SKM-1 treated with dmso at 0.1 percent for 144 hours (cell line): Measurements from ENCODE around the gene CSF2RB.

Source experiments
- DNase-seq: peaks from one replicate; lab custom pipeline; 2025; ENCODE audit not compliant: unreplicated experiment; lab: John Stamatoyannopoulos, UW

The CSF2RB gene

GRCh38 chr22:36887162-36887561 lies 26.3 kb upstream of the CSF2RB start:
- DNase-seq: no peak

GRCh38 chr22:36891646-36892045 lies 21.8 kb upstream of the CSF2RB start:
- DNase-seq: no peak

GRCh38 chr22:36892292-36892691 lies 21.1 kb upstream of the CSF2RB start:
- DNase-seq: no peak

DNA sequence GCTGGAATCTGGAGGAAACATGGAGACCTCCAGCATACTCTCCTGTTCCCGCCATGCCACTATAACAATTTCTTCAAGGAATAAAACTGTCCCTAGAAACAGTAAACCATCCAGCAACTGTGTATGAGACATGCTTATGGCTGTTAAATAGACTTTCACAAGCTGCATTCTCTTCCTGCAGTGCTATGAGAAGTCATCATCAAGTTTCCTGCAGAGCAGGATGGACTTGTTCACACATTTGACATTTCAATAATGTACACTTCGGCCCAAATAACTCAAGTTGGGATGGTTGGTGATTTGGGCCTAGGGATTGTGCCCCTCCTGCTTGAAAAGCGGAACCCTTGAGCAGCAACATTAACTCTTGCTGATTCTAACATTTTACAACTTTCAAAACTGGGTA lies 20.2 kb upstream of the CSF2RB start:
- no peak for DNase-seq

- DNase-seq: no peak
These were observed 19.2 kb upstream of the CSF2RB start for GRCh38 chr22:36894266-36894665.

- no peak for DNase-seq
These were observed 15.8 kb upstream of the CSF2RB start for GRCh38 chr22:36897611-36898010.

DNA sequence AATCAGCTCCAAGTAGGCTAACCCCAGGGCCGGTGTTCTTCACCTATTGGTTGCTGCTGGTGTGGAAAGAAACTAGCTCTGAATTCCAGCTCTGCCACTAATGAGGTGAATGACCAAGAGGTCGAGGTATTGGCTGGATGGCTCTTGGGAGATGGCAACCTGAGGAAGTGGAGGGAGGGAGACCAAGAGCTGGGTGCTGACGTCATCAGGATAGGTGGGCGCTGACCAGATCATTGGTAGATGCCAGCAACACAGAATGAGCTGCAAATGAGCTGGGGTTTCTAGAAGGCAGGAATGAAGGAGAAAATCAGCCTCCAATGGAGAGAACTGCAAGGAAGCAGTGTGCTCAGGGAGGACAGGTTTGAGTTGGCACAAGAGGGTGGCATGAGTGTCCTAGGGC lies 14.7 kb upstream of the CSF2RB start:
- no peak for DNase-seq

DNA sequence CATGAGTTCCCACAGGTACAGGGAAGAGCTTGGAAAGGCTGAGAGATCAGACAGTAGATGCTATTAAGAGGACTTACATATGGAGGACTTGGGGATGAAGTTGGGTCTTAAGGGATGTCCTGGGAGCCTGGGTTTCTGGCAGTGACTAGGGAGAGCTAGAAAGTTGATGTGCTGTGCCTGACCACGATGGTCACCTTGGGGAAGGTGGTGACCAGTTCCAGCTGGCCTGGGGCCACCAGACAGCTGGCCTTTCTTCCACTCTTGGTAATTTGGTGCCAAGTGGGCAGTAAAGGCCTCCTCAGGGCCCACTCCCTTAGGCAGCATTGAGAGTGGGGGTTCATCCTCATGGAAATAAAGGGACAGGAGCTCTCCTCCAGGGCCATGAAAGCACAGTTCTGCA lies 13.9 kb upstream of the CSF2RB start:
- DNase-seq: no peak

GRCh38 chr22:36900225-36900624 lies 13.2 kb upstream of the CSF2RB start:
- no peak for DNase-seq

DNA sequence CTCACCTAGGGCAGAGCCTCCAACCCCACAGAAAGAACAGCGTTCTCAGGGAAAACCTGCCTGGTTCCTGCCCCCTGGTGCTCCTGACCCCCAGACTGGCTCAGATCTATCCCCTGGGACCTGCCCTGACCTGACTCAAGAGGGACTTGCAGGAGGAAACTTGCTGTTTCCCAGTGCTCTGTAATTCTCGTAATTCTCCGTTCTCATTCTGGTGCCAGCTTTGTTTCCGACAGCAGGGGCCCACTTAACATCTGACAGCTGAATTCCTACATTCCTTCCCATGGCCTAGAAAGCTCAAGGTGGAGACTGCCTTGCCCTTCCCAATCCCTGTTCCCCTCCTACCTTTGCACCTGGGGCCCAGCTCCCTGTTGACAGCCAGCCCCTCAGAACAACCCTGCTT lies 12.5 kb upstream of the CSF2RB start:
- no peak for DNase-seq

GRCh38 chr22:36901411-36902142 lies 11.9 kb upstream of the CSF2RB start:
- DNase-seq: no peak

- DNase-seq: no peak
These were observed 11.1 kb upstream of the CSF2RB start for GRCh38 chr22:36902143-36902926.

DNA sequence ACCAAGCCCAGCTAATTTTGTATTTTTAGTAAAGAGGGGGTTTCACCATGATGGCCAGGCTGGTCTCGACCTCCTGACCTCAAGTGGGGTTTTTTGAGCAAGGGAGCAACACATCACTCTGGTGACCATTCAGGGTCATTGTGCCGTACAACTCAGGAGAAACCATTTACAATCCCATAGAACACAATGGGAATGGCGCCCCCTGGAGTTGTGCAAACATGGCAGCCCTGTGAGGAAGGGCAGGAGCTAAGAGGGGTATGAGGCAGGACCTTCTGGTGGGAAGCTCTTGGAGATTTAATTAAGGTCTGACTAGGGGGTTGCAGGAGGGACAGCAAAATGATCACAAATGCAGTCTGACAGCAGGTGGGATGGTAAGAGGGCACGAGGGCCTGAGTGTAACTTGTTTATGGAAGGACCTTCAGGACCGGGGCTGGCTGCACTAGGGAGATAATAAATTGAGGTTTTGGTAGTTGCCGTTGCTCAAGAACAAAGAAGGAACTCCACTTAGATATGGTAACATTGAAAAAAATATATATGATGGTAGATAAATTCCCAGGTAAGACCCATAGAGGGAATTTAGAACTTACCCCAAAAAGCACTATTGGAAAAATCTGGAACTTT lies 9.1 kb upstream of the CSF2RB start:
- DNase-seq: no peak

DNA sequence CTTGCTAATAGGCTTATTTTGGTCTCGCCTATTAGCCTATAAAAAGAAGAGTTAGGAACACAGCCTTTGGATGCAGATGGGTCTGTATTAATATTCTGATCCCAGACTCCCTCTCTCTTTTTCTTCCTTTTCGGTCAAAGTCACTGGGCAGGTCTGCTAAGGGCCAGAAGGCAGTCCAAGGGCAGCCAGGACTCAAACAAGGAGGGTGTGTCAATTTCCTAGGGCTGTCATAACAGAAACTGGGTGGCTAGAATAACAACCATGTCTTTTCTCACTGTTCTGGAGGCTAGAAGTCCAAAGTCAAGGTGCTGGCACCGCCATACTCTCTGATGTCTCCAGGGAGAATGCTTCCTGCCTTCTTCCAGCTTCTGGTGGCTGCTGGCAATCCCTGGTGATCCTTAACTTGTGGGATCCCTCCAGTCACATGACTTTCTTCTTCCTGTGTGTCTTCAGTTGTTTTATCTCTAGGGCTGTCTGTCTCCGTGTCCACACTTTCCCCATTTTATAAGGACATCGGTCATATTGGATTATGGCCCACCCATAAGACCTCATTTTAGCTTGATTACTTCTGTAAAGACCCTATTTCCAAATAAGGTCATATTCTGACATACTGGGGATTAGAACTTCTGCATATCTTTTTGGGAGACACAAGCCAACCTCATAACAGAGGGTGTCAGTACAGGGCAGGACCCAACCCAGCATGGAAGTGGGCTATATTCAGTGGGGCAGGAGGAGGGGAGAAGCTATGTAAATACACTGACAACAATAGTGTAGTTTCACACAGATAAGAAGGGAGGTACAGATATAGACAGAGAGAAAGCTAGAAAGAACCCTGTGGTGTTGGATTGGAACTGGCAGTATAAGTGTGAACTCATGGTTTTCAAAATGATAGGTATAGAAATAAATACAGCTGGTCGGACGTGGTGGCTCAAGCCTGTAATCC lies 5.9 kb upstream of the CSF2RB start:
- no peak for DNase-seq

DNA sequence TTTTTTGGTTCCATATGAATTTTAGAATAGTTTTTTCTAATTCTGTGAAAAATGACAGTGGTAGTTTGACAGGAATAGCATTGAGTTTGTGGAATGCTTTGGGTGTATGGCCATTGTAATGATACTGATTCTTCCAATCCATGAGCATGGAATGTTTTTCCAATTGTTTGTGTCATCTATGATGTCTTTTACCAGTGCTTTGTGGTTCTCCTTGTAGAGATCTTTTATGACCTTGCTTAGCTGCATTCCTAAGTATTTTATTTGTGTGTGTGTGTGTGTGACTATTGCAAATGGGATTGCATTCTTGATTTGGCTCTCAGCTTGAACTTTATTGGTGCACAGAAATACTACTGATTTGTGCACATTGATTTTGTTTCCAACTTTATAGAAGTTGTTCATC lies 3.0 kb upstream of the CSF2RB start:
- DNase-seq: no peak

DNA sequence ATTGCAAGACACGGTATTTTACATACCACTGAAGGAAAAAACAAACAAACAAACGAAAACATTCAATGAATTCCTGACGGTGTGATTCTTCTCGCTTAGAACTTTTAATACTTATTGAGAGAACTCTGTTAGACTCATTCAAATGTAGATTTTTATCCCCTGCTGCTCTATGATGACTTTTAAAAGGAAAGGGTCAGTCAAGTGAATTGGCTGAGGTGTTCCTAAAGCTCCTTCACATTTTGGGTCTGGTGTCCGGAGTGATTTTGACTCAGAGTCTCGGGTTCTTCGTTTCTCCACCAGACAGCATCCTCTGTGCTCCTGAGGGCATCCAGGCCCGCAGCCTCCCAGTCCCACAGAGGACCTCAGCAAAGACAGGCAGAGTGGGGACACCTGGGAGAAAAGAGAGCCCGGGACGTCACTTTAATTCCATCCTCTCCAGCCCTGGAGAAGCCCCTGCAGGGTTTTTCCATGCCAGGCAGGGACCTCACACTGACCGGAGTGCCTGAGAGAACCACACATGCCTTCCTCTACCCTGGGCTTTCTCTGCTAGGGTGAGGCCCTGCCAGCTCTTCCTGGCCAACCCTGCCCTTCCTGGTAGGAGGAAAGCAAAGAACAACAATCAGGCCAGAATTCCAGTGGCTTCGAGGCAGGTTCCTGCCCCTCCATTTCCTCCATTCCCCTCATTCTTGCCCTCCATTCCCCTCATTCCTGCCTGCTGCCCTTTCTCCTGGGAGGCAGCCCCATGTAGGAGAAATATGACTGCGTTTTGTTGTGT lies 1.4 kb upstream of the CSF2RB start:
- DNase-seq: no peak

- peak; percentile 77 for DNase-seq
These were observed 568 bp upstream of the CSF2RB start for GRCh38 chr22:36912694-36913426.

- no peak for DNase-seq
These were observed 943 bp downstream of the CSF2RB start for GRCh38 chr22:36914390-36914752.

- DNase-seq: no peak
These were observed 2.6 kb downstream of the CSF2RB start for GRCh38 chr22:36916034-36916433.
